CD4-positive, alpha-beta T cell treated with Interleukin-2 at 100 ng/mL for 4 hours (primary cell): ENCODE measurements around the gene DIP2B.
A peak's percentile ranks its signal among the peaks of the same experiment; 100 is the strongest.

Source experiments
- DNase-seq: peaks from one replicate; pipeline ENCODE4 v3.0.0-alpha.2; 2020; ENCODE audit warnings: low spot score

The DIP2B gene

DNA sequence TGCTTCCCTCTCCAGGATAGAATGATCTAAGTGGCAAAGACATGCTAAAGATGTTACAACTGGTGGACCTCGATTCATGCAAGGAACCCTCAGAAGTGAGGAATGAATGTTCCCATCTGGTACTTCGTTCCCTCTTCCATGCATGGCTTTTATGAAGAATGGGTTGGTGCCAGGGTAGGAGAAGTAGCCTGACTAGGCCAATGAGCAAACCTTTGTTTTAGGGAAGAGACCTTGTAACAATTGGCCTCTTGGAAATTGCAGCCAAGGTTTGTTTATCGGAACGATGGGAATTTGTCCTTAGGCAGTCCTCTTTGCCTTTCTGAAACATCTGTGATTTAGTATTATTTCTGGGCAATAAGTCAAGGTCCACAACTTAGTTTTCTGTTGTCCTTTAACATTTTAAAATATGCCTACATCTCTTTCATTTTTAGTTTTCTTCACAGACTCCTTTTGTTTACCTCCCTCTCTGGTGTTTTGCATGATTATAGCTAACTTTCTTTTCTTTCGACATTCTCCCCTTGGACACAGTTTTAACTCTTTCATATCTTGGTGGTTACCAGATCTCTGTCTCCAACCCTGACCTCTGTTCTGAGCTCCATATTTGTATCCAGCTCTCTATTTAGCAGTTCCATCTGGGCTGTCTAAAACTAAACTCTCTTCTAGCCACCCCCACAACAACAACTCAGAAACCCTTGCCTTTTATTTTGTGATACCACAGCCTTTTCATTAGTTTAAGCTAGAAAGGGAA, 70.0 kb downstream of the DIP2B start:
- DNase-seq: no peak

- DNase-seq: no peak
These were observed 75.0 kb downstream of the DIP2B start for GRCh38 chr12:50579757-50580267.

GRCh38 chr12:50580436-50580835, 75.7 kb downstream of the DIP2B start:
- no peak for DNase-seq

DNA sequence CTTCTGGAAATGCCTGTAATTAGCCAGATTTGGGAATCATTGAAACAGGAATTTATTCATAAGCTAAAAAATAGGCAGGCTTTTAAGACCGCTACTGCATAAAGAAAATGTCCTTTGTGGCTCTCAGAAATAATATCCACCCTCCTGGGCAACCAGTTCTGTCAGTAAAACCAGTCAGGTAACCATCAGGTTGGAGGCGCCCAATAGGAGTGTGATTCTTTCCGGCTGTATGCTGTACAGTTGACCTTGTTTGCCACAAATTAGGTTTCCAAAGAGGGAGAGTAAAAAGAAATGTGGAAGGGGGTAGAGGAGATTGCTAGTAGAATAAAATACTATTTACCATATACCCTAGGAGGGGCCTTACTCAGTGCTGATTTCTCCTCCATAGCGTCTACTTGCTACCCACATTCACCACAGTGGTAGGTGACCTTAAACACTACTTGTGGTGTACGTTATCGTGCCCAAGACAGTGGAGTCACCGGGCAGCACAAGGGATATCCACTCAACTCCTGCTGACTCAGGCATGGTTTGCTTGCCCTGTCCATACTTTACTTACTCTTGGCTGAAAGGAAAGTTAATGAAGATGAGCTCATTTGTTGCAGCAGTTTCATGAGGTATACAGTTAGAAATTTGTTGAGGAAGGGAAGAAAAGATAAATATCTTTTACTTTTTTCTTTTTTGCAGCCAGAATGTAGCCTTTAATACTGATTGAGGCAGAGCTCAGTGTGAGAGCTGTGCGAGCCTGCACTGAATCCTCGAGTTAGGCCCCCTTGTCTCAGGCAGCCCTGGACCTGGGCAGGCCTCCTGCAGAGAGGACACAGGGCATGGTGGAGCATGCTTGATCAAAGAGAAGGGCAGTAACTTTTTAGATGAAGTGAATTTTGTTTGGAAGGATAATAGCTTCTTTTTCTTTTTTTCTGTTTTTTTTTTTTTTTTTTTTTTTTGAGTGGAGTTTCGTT, 76.7 kb downstream of the DIP2B start:
- DNase-seq: no peak

DNA sequence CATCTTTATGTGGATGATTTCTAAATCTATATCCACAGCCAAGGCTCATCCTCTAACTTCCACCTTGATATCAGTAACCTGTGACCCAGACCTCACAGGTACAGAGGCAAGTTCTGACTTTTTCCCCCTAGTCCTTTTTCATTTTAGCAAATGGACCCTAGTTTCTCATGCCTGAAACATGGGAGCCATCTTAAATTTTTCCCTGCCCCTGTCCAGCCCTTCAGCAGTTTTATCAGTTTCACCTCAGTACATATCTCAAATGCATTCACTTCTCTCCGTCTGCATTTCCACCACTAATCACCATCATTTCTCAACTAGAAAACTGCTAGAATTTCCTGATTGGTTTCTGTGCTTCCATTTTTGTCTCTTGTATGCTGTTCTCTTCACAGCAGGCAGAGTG, 79.3 kb downstream of the DIP2B start:
- no peak for DNase-seq

DNA sequence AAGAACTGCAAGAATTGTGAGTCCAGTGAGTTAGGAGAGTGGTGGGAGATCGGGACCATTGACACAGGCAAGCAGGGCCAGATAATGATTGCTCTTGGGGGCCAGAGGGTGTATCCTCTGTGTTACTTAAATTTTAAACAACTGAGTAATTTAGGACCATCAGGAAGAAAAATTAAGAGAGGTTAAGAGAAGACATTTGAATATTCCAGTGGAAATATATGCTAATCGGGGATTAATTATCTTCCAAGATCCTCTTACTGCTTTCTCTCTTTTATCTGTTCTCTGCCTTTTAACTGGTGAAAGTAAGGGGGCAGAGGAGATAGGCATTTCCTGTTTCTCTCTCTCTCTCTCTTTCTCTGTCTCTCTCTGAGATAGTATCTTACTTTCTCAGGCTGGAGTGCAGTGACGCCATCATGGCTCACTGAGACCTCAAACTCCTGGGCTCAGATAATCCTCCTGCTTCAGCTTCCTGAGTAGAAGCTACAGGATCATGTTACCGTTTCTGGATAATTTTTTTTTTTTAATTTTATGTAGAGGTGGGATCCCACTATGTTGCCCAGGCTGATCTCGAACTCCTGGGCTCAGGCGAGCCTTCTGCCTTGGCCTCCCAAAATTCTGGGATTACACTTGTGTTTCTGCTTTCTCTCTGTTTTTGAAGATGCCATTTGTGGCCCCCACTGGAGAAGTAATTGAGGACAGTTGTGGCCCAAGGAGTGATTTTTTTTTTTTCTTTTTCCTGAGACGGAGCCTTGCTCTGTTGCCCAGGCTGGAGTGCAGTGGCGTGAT, 85.1 kb downstream of the DIP2B start:
- peak; percentile 14 for DNase-seq

DNA sequence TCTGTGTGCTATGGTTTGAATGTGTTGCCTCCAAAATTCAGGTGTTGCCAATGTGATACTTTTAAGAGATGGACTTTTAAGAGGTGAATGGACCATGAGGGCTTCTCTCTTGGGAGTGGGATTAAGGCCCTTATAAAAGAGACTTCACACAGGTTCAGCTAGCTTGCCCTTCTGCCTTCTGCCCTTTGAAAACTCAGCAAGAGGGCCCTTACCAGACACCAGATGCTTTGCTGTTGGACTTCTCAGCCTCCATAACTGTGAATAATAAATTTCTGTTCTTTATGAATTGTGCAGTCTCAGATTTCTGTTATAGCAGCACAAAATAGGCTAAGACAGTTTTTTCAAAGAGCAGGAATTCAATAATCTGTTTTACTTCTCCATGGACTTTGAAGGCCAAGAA, 86.1 kb downstream of the DIP2B start:
- DNase-seq: no peak

- no peak for DNase-seq
These were observed 90.9 kb downstream of the DIP2B start for GRCh38 chr12:50595667-50596066.

- DNase-seq: peak; percentile 66
These were observed 92.7 kb downstream of the DIP2B start for GRCh38 chr12:50597200-50598195.

- no peak for DNase-seq
These were observed 93.6 kb downstream of the DIP2B start for GRCh38 chr12:50598321-50598862.

GRCh38 chr12:50599366-50600095, 94.7 kb downstream of the DIP2B start:
- no peak for DNase-seq

- DNase-seq: no peak
These were observed 95.6 kb downstream of the DIP2B start for GRCh38 chr12:50600364-50600763.

DNA sequence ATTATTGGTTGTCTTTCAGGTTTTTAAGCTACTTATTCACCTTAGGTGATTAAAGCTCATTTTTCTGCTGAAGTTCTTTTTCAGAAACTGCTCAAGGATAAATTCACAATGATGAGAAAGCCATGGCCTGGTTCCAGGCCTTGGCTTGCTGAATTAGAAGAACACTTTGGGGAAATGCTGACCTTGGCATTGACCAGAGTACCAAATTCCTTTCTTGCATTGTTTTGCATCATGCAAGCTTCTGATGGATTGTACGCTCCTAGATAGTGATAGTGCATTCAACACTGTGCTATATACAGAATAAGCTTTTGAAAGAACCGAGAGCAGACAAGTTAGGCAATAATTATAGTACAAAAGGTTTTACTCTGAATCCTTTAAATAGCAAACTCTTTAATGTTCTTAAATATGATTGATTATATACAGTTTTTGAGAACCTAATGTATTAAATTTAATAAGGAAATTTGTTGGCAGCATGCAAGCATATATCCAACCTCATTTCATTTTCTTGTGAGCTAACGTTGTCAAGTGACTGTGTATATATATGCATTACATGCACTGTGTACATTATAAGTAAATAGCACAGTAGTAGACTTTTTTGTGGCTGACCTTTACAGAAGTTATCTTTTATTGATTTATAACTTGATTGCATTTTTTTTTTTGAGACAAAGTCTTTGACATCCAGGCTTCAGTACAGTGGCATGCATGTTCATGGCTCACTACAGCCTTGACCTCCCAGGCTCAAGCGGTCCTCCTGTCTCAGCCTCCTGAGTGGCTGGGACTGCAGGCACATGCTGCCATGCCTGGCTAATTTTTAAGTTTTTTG, 99.2 kb downstream of the DIP2B start:
- no peak for DNase-seq

DNA sequence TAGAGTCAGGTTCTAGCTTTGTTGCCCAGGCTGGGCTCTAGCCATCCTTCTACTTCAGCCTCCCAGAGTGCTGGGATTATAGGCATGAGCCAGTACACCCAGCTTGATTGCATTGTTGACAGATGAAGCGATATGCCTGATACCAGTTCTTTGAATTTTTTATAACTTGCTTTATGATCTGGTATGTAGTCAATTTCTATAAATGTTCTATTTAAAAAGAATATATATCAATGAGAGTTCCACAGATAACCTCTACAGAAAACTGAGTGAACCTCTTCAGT, 99.8 kb downstream of the DIP2B start:
- no peak for DNase-seq

- DNase-seq: no peak
These were observed 102.0 kb downstream of the DIP2B start for GRCh38 chr12:50606675-50607375.

DNA sequence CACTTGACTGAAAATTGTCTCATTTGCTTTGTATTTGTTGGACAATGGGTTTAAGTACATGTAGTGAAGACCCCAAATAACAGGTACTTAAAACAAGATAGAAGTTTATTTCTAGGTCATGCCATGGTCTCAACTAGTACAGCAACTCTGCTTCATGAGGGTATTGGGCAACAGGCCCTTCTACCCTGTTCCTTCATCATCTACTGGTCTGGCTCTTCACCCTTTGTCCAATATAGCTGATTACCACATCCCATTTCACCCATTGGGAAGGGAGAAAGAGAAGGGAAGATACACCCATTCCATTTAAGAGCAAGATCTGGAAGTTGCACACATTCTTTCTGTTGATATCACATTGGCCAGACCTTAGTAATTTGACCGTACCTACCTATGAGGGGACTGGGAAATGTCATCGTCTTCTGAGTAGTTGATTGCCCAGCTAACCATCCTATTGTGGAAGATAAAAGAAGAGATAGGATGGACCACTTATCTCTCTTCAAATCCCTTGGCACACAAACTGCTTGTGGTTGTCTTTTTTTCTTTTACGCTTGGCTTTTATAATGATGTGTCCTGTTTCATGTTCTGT, 104.6 kb downstream of the DIP2B start:
- DNase-seq: no peak

GRCh38 chr12:50610171-50610570, 105.4 kb downstream of the DIP2B start:
- no peak for DNase-seq

DNA sequence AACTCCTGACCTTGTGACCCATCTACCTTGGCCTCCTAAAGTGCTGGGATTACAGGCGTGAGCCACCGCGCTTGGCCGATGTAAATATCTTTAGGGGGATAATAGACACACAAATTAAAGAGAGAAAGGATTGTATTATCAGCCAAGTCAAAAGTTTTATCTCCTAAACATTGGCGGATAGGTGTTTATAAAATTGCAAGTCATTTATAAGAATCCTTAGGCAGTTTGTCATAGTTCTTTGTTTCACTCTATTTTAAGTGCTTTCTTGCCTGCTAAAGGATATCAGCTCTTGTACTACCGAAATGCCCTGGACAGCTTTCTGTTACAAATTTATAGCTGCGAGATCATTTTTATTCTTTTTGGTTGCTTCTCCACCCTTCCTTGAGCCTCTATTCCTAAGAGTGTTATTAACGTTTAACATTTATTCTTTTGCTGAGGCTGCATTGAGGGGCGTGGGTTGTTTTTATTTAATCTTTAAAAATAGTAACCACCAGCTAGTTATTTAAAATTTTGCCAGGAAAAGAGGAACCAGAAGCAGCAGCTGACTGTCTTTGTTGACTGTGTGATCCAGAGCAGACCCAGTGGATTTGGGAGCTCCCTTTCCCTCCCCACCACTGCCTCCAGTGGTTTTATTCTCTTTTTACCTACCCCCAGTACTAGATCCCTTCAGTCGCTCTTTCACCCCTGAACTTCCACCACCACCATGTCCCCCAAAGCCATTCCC, 106.4 kb downstream of the DIP2B start:
- DNase-seq: no peak
